ENCODE results near the gene MRPL33.

Gene MRPL33

DNA sequence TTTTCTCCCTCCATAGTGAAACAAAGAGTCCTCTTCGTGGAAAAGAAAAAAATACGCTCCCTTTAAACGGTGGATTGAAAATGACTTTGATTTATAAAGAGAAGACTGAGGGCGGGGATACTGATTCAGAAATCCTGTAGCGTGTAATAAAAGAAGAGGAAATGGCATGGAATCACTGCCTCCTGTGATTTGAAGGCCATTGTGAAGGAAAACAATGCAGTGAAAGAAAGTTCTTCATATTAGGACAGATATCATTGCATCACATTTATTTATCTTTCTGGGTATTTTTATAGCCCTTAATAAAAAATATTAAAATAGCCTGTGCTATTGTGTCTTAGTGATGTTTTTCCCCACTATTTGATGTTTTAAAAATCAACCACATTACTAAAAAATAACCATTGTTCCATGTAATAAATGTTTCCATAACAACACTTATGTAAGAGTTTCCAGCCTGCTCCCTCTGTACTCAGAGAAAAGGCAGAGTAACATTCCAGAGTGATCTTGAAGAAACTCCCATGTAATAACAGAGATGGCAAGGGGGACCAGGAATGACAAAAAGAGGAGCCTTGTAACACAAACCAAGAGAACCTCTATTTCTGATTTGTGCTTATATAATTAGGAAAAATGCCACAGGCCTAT, 8.0 kb downstream of the MRPL33 start:
- no peak for DNase-seq

DNA sequence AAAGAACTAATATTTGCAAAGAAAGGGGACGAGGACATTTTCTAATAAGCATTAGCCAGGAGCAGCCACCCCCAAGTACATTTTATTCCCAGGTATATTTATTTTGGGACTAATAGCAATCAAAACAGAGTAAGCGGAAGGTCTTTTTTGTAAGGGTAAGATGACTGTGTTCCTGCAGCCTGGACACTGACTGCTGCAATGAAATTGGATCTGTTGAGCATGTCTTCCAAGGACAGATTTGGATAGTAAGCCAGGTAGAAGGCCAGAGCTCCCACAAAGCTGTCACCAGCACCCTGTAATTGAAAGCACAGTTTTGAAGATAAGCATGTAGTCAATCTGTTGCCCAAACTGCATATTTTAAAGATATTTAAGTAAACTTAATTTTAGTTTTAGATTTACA, 10.0 kb downstream of the MRPL33 start:
- no peak for DNase-seq

DNA sequence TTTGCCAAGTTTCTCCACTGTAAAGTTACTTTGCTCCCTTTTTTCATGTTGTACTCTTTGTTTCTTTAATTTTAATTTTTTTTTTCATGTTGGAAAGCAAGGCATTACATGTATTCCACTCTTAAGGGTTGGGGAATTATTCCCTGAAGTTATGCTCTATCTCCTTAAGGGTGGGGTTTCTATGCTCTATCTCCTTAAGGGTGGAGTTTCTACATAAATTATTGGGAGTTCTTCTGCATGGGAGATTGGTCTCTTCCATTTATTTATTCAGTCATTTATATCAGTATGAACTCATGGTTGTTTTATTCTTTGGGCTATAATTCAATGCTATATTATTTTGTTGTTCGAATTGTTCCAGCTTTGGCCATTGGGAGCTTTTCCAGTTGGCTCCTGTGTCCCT, 11.2 kb downstream of the MRPL33 start:
- DNase-seq: no peak

DNA sequence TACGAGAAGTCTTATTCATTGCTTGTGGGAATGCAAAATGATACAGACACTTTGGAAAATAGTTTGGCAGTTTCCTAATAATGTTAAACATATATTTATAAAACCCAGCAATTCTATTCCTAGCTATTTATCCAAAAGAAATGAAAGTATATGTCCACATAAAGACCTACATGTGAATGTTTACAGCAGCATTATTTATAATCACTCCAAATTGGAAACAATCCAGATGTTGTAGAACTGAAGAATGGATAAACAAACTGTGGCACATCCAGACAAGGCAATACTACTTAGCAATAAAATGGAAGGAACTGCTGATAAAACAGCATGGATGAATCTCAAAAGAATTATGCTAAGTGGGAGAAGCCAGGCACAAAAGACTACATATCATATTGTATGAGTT, 19.3 kb downstream of the MRPL33 start:
- no peak for DNase-seq

DNA sequence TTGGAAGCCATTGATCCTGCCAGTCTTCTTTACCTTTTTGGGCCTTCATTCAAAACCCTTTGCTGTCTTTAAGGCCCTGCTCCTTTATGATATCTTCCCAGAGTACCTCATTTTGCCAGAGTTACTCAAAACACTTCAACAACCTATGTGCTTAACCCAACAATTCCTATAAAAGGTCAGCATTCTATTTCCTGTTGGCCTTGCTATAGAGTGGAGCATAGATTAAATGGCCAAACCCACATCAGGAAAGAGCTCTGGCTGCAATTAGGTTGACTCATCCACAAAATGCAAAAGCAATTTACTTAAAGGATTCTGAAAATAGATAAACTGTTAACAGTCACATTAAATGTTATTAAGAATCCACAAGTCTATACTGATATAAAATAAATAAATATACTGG, 21.2 kb downstream of the MRPL33 start:
- DNase-seq: no peak

DNA sequence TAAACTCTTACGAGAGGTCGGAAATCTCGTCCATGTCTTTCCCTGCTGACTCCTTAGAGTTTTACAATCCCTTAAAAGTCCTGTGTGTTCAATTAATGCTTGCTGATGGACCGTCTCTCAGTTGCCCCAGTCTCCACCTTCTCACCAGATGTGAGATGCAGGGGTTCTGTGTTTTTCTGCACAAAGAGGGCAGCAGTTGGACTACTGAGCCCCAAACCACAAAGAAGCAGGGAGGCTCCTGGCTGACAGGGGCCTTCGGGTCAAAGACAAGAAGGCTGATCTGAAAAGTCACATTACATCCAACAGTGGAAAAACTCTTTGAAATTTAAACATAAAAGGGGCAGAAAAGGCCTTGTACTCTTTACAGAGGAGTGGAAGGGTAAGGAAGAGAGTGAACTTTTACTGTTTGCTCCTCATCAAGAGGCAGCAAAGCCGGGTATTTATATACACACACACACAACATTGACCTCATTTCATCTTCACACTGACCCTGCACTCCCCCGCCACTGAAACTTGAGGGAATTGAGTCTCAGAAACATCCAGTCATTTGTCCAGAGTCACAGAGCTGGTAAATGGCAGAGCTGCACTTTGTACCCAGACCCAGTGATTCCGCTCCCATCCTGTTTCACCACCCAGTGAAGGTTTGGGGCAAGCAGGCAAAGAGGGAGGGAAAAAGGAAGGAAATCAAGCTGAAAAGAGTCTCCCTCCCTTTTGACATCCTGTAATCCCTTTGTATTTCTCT, 23.7 kb downstream of the MRPL33 start:
- DNase-seq: no peak

DNA sequence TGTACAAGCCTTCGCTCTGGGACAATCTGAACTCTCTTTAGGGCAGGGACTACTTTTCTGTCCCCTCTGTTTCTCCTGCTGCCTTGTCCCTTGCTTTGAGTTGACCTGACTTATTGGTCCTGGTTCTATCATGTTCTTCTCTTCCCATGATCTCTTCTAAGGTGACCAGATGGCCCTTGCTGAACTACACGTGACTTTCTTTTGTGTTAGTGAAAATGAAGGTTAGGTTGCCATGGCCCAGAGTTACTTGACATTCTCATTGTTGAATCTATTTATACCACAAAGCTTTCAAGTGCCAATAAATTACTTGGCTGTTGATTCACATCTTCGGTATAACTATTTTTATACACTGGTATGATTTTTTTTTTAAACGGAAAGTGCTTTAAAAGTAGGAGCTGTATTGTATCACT, 24.4 kb downstream of the MRPL33 start:
- no peak for DNase-seq

DNA sequence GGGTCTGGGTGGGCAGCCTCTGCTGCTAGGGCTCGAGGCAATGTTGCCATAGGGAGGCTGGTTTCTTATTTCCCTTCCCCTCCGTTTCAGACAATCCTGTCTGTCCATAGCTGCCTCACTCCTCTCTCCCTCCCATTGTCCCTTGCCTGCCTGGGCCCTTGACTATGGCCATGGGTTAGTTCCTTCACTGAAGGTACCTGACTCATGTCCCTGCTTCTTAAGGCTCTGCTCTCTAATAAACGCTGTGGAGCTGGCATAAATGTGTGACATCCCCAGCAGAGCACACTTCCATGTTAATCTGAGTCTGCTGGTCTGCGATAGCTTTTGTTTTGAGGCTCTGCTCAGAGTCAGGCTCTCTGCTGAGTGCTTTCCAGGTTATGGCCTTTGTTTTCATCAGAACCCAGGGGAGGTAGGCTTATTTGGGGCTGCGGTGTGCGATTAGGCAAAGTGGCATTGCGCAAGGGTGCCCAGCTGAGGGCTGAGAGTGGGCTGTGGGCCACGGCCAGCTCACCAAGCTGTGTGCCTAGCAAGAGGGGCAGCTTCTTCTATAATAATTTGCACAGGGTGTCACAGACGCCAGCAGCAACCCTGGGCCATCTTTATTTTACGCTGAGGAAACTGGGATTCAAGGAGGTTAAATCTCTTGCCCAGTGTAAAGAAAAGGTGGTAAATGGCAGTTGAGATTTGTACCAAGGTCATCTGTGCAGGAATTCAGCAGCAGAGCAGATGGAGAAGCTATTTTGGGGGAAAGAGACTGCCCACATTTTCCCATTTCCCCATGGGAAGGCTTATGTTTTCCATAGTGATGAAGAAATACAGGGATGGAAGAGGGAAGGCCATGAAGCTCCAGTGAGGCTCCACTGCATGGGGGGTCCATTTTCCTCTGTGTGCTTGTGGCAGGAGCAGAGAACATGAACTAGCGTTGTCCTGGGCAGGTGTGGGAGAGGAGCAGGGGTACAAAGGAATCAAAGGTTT, 25.6 kb downstream of the MRPL33 start:
- no peak for DNase-seq

DNA sequence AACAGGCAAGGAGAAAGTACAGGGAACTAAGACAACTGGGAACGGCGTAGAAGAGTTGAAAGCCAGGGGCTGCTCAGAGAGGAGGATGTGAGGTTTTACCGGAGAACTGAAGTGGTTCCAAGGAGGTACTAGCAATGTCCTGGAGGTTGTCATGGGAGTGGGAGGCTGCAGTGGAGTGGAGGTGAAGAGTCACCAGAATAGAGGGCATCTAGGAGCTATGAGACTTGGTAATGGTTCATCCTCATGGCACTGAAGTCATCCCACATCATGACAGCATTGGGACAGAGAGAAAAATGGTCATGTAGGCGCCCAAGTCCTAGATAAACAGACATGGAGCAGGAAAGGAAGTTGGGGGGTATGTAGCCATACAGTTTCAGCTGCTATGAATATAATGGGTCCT, 26.3 kb downstream of the MRPL33 start:
- no peak for DNase-seq

DNA sequence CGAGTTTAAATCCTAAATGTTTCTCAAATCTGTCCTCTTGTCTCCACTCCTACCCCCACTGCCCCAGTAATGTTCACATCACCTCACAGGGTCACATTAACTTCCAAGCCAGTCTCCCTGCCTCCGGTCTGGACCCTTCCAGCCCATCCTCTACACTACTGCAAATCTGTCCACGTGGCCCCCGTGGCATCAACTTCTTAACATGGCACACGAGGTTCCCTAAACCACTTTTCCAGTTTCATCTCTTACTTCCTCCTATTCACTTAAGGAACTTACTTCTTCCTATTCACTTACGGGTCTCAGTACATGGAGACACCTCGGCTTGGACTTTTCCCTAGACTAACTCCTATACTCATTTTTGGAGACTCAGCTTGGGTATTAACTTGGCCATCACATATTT, 27.0 kb downstream of the MRPL33 start:
- DNase-seq: no peak

DNA sequence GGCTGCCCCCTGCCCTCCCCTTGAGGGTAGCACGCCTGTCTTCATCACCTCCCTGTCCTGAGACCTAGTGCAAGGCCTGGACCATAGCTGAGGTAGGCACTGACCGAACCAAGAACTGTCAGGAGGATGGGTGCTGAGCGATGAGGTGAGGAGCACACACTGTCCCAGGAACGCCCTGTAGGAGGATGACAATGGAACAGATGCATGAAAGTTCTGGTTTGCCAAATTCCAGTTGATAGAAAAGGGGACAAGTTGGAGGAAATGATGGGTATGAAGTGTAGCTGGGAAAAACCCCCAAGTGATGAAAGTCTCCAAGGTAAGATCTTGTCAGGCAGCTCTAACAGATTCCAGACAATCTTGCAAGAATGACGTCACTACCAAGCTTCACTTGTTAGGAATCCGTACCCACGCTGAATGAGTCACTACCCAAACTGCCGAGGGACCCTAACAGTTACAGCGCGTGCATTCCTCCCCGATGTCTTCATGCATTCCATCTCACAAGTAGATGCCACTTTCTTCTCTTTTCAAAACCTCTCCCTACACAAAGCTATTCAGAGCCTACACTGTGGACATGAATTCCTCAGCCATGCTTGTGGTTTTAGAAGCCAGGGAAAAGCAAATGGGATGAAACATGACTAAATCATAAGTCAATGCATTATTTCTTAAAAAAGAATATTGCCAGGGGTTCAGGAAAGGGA, 27.6 kb downstream of the MRPL33 start:
- no peak for DNase-seq

DNA sequence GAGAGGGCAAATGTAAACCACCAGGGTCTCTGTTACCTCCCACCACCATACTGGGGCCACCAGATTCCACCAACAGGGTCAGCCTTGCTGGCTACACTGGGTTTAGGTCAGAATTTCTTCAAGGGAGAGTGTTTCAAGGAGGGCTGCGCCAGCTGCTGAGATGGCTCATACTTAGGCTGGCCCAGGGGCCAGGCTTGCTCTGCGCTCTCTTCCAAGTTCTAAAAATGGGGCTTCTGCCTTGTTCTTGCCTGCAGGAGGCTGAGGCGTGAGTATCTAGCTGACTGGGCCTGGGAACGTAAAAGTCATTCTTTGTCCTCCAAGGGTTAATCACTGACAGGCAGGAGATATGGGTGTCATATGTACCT, 28.1 kb downstream of the MRPL33 start:
- DNase-seq: no peak

DNA sequence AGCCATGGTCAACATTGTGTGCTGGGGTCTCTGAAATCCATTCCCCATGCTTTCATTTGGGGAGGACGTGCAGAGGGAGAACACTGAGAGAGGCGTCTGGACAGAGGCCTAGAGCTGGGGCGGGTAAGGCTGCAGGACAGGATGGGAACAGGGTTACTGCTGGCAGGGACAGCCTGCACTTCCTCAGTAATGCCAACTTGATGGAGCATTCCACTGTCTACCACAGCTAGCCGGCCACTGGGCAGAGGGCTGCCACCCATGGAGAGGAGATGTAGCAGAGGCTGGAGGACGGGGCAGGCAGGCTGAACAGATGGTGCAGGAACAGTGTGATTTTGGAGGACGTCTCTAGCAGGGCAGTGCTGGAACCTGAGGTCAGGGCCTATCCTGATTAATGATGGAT, 29.3 kb downstream of the MRPL33 start:
- DNase-seq: no peak

DNA sequence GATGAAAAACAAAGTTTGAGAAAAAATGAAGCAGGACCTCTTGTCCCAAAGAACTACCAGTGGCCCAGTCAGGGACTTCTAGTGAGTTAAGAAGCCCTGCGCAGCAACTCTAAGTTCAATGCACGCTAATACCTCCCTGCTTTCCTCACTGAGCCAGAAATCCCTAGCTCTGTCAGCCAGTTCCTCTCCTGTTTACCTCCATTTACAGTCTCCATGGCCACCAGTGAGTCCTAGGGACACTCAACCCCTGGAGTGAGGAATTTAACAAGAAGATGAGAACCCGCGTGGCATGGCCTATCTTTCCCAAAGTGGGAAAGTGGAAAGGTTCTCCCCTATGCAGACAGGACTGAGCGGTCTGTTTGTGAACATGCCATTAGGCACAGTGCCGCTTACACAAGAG, 31.0 kb downstream of the MRPL33 start:
- no peak for DNase-seq

DNA sequence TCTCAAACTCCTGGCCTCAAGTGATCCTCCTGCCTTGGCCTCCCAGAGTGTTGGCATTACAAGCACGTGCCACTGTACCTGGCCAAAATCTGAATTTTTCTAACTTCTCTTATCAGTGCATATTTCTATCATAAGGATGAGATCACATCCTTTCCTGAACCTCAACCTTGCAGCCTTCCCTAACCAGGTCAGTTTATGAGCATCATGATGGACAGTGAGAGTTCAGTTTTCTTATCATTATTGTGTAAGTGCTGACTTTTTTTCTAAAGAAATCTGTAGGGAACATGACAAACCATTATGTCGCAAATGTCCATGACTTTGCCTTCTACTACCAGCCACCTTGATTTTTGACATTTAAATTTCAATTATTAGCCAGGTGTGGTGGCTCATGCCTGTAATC, 31.5 kb downstream of the MRPL33 start:
- DNase-seq: no peak

DNA sequence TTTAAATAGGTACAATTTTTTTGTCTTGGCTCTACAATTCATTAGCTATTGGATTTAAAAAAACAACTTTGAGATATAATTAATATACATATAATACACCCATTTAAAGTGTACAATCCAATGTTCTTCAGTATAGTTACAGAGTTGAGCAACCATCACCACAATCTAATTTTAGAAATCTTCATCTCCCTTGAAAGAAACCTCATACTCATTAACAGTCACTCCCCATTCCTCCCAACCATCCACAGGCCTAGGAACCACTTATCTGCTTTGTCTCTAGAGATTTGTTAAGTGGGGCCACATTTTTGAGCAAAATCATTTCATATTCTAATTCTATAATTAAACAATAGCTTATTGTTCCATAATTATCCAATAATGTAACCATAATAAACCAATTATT, 32.6 kb downstream of the MRPL33 start:
- DNase-seq: no peak

DNA sequence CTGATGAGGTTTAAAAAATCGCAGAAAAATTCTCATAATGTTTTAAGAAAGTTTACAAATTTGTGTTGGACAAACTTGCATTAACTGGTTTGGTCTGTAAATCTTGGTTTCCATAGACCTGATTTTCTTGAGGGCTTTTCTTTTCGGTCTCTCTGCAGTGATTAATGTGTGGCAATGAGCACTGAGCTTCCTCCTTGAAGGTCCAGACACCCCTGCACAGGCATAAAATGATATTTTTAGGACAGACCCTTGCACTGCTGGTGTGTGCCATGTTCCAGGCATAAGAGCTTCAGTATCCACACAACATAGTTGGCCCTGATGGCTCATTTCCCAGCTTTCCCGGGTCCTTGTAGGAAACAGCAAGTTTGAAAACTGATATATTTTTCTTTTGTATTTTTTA, 33.7 kb downstream of the MRPL33 start:
- DNase-seq: no peak

DNA sequence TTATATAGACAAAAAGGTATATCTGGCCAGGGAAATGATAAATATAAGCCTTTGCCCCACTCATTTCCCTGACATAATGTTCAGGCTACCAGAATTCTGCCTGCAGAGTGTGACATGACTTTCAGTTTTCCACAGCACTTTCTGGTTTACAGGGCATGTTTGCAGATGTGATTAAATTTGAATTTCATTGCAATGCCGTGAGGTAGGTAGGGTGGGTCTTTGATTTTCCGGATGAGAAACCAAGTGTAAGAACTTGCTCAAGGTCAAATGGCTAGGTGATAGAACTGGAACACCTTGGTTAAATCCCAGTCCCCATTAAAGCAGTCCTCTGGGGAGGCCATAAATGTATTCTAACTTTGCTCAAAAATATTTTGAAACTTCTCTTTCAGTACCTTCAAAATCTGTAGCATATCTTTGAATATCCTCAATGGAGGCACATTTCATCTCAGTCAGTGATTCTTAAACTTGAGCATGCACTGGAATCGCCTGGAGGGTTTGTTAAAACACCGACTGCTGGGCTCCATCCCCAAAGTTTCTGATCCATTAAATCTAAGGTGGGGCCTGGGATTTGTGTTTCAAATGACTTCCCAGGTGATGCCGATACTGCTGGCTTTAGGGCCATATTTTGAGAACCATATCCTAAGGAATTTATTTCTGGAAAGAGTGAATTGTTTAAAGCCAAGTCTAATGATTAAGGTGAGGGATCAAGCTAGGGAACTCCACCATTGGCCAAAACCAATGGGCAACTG, 35.0 kb downstream of the MRPL33 start:
- DNase-seq: no peak

DNA sequence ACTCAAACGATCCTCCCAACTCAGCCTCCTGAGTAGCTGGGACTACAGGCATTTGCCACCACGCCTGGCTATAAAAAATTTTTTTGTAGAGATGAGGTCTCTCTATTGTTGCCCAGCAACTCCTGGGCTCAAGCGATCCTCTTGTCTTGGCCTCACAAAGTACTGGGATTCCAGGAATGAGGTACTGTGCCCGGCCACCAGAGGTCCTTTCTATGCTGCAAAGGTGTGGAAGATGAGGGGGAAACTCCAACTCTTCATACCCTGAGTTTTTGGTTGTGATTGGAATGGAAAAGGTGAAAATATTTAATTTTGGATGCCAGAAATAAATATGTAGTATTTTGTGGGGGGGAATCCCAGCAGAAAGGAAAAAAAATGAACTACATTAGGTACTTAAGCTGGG, 36.0 kb downstream of the MRPL33 start:
- DNase-seq: peak; percentile 1

DNA sequence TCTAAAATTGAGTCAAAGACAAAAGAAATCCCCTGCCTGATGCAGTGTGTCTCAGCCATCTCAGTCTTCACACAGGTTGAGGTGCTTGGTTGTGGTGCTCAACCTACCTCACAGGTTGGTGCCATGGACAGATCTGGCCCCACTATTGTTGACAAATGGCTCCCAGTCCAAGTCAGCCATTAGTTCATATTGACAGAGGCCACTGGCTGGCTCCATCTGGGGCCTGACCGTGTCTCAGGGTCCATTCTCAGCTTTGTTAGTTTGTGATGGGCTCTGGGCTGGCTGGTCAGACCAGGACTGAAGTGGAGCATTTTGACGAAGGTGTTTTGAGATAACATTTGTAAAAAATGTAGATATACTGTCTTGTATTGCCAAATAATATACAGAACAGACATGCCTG, 36.9 kb downstream of the MRPL33 start:
- no peak for DNase-seq

DNA sequence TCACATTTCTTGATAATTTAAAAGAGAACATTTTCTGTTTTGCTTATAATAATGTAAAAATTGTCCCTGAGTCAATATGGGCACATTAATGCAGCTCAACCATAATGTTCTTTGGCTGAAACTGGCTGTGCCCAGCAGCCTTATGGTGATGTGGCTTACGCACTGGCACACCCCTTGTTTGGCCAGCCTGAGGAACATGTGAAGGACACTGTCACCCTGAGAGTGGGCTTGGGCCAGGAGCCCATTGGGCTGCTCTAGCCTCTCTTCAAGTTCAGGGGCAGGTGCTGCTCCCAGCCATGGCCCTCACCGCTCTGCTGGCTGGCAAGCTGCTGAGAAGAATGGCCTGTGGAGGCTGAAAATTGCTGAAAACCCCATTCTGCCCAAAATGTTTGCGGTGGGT, 37.5 kb downstream of the MRPL33 start:
- no peak for DNase-seq

DNA sequence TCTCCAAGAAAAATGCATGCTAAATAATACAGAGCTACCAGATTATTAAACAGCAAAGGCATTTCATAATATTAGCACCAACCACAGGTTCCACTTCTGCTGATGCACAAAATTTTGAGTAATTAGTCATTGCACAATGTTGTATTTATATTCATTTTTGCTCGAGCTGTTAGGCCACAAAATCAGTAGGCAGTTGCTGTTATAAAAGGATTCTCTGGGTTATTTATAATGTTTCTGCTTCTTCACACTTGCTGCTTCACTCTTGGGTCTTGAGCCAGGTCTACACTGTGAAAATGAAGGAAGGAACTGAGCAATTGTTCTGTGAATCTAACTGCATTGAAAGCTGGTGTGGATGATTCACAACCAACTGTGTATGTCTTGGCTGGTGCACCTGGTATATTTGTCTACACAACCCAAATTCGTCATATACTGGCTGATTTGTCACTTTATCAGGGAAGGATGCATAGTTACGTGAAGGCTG, 38.3 kb downstream of the MRPL33 start:
- no peak for DNase-seq

Data from NCI-H1694 (cell line).